Large intestine (tissue), 3 donors: ENCODE measurements around the gene UBASH3B. TPM values are rescaled to one million over a fixed set of nuclear protein-coding genes. Genes with fewer than 3 reads are reported as not detected.
A peak's percentile ranks its signal among the peaks of the same experiment; 100 is the strongest.

Experiments used
- DNase-seq, 2 donors: peaks; one replicate each; pipeline versions ENCODE4 v3.0.0 to v3.0.0-alpha.2; 2013
- H3K27ac ChIP-seq: one replicate; pipeline ENCODE4 v1.5.1; 2013; ENCODE audit warnings: low read length
- H3K27me3 ChIP-seq: 2 replicates; pipeline ENCODE4 v1.6.1; 2013; ENCODE audit warnings: low read length; ENCODE audit not compliant: control insufficient read depth, insufficient read depth
- H3K36me3 ChIP-seq: 2 replicates; pipeline ENCODE4 v1.6.1; 2013; ENCODE audit warnings: low read length; ENCODE audit not compliant: control insufficient read depth, insufficient read depth
- H3K4me1 ChIP-seq: one replicate; pipeline ENCODE4 v1.6.1; 2013; ENCODE audit warnings: low read length; ENCODE audit not compliant: control insufficient read depth, insufficient read depth
- H3K4me3 ChIP-seq: one replicate; pipeline ENCODE4 v1.5.1; 2013; ENCODE audit warnings: low read length
- H3K9me3 ChIP-seq: one replicate; pipeline ENCODE4 v1.6.1; 2013; ENCODE audit warnings: mild to moderate bottlenecking, low read depth, low read length, moderate library complexity; ENCODE audit not compliant: control insufficient read depth
- WGBS: methylation state at CpG from one replicate; pipeline ENCODE4 v1.1.5; 2013; ENCODE audit warnings: low lambda C conversion rate; ENCODE audit not compliant: insufficient coverage; 5-methylcytosine and 5-hydroxymethylcytosine counted together
- polyA plus RNA-seq: library from polyadenylated mRNA; unstranded; fragments of 120-200 nt; gene quantifications from one replicate; pipeline ENCODE4 v1.2.1, GENCODE V29; 2013

The UBASH3B gene
- polyA plus RNA-seq, 1 donor, result 2.8 TPM

- Histone ChIP-seq H3K9me3 (no peaks in the 10 kb centered on the region), H3K36me3 (no peaks in the 10 kb centered on the region), H3K4me1 (no peaks in the 10 kb centered on the region), H3K27ac (no peak overlapping the region), H3K4me3 (no peak overlapping the region), H3K27me3 (peaks cover 9% of the 10 kb centered on the region)
- 89% methylated on average over 1 of the region's 1 CpG for WGBS
- DNase-seq, result no peak
Measured at GRCh38 chr11:122847466-122847865, 191.9 kb downstream of the UBASH3B start.

DNA sequence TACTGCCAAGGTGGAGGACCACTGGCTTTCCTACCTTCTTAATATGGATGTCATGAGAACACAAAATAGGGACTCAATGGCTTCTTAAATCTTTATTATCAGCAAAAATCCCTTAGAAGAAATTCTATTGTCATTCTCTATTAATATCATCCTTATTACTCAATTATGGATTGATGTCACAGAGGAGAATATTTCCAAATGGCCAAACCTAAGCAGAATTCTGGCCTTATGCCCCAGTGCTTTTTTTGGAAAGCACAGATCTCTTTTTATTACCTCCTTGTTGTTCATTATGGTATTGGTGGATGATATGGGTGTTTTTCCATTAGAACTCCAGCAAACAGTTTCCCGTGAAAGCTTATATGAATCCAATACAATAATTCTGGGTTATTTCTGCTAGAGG lies 192.7 kb downstream of the UBASH3B start:
- Histone ChIP-seq H3K36me3 (no peaks in the 10 kb centered on the region), H3K4me3 (no peak overlapping the region), H3K4me1 (no peaks in the 10 kb centered on the region), H3K27me3 (peaks cover 9% of the 10 kb centered on the region), H3K27ac (no peak overlapping the region), H3K9me3 (no peaks in the 10 kb centered on the region)
- DNase-seq, result no peak
- 83% methylated on average over 1 of the region's 1 CpG for WGBS

DNA sequence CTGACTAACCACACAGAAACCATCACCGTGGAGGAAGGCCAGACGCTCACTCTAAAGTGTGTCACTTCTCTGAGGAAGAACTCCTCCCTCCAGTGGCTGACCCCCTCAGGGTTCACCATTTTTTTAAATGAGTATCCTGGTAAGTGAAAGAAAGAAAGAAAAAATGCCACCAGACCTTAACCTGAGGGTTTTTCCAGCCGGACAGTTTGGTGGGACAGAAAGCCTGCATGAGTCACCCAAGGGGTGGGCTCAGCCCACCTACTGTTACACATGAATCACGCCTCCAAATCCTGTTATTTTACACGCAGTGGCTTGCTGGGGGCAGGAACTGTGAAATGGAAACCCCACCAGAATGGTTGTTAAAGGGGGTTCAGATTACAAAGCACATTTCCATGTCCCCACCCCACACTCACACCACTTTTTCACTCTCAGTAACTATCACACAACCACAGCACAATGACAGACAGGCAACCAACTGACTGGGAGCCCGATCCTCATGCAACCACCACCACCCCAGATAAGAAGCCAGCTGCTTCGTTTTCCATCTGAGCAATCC lies 194.6 kb downstream of the UBASH3B start:
- Histone ChIP-seq H3K27me3 (peaks cover 9% of the 10 kb centered on the region), H3K36me3 (no peaks in the 10 kb centered on the region), H3K4me3 (no peak overlapping the region), H3K4me1 (no peaks in the 10 kb centered on the region), H3K9me3 (no peaks in the 10 kb centered on the region), H3K27ac (no peak overlapping the region)
- 20% methylated on average over 1 of the region's 7 CpGs for WGBS
- no peak for DNase-seq

DNA sequence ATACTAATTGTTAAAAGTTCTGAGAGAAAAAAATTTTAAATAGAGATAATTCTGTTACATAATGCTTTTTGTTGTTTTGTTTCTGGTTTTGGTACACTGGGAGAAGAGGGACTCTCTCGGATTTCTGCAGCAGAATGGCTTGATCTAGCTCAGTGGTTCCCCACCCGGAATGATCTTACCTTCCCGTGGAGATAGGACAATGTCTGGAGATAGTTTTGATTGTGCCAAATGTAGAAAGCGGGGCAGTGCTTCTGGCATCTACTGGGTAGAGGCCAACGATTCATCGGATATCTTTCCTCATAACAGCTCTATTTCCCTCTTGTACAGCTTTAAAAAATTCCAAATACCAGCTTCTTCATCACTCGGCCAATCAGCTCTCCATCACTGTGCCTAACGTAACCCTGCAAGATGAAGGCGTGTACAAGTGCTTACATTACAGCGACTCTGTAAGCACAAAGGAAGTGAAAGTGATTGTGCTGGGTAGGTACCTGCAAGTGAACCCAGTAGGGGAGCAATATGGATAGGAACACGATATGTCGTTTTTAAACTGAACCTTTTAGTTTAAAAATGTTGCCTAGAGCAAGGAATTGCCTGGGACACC lies 195.9 kb downstream of the UBASH3B start:
- Histone ChIP-seq H3K27ac (no peak overlapping the region), H3K9me3 (no peaks in the 10 kb centered on the region)
- WGBS, result 80% methylated on average over 2 of the region's 12 CpGs

DNA sequence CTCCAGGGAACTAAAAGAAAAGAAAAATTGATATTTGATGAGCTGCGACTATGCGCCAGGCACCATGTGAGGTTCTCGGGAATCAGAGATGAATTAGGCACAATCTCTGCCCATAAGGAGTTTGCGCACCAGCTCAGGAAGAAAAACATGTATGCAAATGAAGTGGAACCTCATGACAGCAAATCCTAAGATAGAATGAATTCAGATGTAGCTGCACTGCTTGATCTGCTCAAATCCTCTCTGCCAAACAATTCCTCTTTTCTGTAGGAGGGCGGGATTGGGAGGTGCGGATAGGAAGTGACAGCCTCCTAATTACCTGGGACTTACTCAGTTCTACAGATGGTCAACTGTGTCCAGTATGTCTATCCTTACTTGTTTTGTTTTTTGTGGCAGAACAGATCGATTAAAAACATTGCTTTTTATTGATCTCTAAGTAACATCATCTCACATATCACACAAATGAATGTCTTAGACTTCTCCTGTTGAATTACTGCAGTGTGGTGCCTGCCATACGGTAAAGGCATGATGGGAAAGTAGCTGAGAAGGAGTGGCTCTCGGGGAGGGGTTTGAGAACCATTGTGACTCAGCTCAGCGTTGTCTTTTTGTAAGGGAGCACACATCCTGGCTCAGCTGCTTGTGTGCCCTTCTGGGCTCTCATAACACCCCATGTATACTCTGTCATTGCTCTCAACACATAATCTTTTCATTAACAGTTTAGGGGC lies 196.7 kb downstream of the UBASH3B start:
- H3K36me3 ChIP-seq, result no peaks in the 10 kb centered on the region
- H3K9me3 ChIP-seq, result no peaks in the 10 kb centered on the region
- H3K4me1 ChIP-seq, result no peaks in the 10 kb centered on the region
- WGBS, result no CpG with 5 or more reads among the region's 10 CpGs
- H3K27me3 ChIP-seq, result peaks cover 9% of the 10 kb centered on the region
- H3K27ac ChIP-seq, result no peak overlapping the region
- no peak overlapping the region for H3K4me3 ChIP-seq
- DNase-seq, result no peak

More for the DNA sequence above, 195.9 kb downstream of the UBASH3B start:
- Histone ChIP-seq H3K36me3 (no peaks in the 10 kb centered on the region), H3K27me3 (peaks cover 9% of the 10 kb centered on the region), H3K4me3 (no peak overlapping the region), H3K4me1 (no peaks in the 10 kb centered on the region)
- no peak for DNase-seq

GRCh38 chr11:122852796-122853160 lies 197.3 kb downstream of the UBASH3B start:
- no peaks in the 10 kb centered on the region for H3K4me1 ChIP-seq
- no peaks in the 10 kb centered on the region for H3K36me3 ChIP-seq
- no peak overlapping the region for H3K4me3 ChIP-seq
- no peak for DNase-seq
- H3K27me3 ChIP-seq, result peaks cover 9% of the 10 kb centered on the region
- no peaks in the 10 kb centered on the region for H3K9me3 ChIP-seq
- no peak overlapping the region for H3K27ac ChIP-seq
- WGBS, result no CpG with 5 or more reads among the region's 5 CpGs

- Histone ChIP-seq H3K36me3 (no peaks in the 10 kb centered on the region), H3K27ac (no peak overlapping the region), H3K4me1 (no peaks in the 10 kb centered on the region), H3K9me3 (no peaks in the 10 kb centered on the region), H3K27me3 (peaks cover 9% of the 10 kb centered on the region), H3K4me3 (no peak overlapping the region)
- DNase-seq, result no peak
- WGBS, result 100% methylated on average over 1 of the region's 11 CpGs
Measured at GRCh38 chr11:122853261-122853660, 197.7 kb downstream of the UBASH3B start.

- WGBS, result no CpG with 5 or more reads among the region's 3 CpGs
- H3K36me3 ChIP-seq, result no peaks in the 10 kb centered on the region
Measured at GRCh38 chr11:122853971-122854446, 198.5 kb downstream of the UBASH3B start.

GRCh38 chr11:122861631-122862030 lies 206.1 kb downstream of the UBASH3B start:
- peaks cover 14% of the 10 kb centered on the region for H3K27me3 ChIP-seq
- H3K9me3 ChIP-seq, result no peaks in the 10 kb centered on the region
- no peak for DNase-seq
- no peak overlapping the region for H3K27ac ChIP-seq
- H3K4me1 ChIP-seq, result no peaks in the 10 kb centered on the region
- no CpG with 5 or more reads among the region's 3 CpGs for WGBS
- no peak overlapping the region for H3K4me3 ChIP-seq
- no peaks in the 10 kb centered on the region for H3K36me3 ChIP-seq

More at GRCh38 chr11:122853971-122854446, 198.5 kb downstream of the UBASH3B start:
- peak; percentile 44 to 48 for DNase-seq
- no peak overlapping the region for H3K4me3 ChIP-seq
- H3K4me1 ChIP-seq, result no peaks in the 10 kb centered on the region
- peaks cover 9% of the 10 kb centered on the region for H3K27me3 ChIP-seq
- no peaks in the 10 kb centered on the region for H3K9me3 ChIP-seq
- H3K27ac ChIP-seq, result no peak overlapping the region

DNA sequence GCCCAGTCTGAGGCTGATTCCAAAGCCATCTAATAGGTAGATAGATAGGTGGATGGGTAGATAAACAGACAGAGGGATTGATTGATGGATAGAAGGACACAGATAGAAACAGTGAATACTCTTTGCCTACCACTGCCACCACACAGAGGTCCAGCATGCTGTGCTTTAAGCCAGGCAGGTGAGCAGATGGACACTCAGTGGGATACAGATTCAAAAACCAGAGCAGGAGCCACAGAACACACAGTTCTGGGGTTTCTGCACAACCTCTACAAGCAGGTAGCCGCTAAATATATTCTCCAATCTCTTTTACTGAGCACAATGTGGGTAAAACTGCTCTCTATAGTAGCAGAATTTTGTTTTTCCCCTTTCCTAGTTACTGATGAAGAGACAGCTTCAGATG lies 206.6 kb downstream of the UBASH3B start:
- Histone ChIP-seq H3K27ac (no peak overlapping the region), H3K27me3 (peaks cover 14% of the 10 kb centered on the region), H3K4me1 (no peaks in the 10 kb centered on the region), H3K36me3 (no peaks in the 10 kb centered on the region), H3K9me3 (no peaks in the 10 kb centered on the region), H3K4me3 (no peak overlapping the region)
- 60% methylated on average over 1 of the region's 1 CpG for WGBS
- DNase-seq, result no peak
